Hematopoietic multipotent progenitor cell treated with erythropoietin and hydrocortisone succinate and interleukin-3 and kit ligand, for 15 days (in vitro differentiated cells): Measurements from ENCODE around the gene MUL1.
"Not testable (repeated sequence)": the region's sequence is repeated elsewhere in the genome, so short reads cannot be mapped to it uniquely, and the experiment has no call there.

Experiments
- DNase-seq: peaks from one replicate; pipeline ENCODE4 v3.0.0-alpha.2; 2015; ENCODE audit warnings: low spot score

Gene MUL1, protein sequence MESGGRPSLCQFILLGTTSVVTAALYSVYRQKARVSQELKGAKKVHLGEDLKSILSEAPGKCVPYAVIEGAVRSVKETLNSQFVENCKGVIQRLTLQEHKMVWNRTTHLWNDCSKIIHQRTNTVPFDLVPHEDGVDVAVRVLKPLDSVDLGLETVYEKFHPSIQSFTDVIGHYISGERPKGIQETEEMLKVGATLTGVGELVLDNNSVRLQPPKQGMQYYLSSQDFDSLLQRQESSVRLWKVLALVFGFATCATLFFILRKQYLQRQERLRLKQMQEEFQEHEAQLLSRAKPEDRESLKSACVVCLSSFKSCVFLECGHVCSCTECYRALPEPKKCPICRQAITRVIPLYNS

DNA sequence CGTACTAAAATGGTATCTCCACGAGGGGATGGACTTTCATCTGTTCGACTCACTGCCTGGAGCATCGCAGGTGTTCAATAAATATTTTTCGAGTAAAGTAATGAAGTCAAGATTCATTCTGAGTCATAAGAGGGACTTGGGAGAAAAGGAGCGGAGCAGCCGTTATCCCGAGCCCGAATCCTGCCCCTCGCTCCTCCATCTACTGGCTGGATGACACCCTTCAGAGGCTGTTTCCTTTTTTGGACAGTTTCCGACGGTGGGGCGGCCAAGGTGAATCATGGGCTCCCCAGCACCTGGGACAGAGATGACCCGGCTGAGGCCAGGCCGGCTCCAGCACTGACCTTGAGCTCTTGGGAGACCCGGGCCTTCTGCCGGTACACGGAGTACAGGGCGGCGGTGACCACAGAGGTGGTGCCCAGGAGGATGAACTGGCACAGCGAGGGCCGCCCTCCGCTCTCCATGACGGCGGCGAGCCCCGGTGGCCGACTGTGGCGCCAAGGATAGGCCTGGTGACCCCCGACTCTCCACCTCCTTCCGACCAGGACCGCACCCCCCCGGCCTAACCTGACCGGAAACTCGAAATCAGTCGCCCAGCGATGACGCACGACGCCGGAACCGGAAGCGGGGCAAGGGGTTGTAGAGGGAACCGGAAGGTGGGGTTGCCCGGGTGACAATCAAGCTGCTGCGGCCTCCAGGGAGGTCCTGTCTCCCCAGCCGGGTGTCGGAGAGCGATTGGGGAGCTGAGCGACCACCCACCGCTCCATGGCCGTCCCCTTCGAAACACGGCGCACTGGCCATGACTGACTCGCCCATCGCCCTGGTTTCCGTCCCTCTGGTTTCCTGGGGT lies at the start of gene MUL1:
MUL1 (minus strand) TSS at position 588 of the 847 bp plus-strand sequence; CDS start at position 461, 127 bp downstream.
- DNase-seq = peak; percentile 88

DNA sequence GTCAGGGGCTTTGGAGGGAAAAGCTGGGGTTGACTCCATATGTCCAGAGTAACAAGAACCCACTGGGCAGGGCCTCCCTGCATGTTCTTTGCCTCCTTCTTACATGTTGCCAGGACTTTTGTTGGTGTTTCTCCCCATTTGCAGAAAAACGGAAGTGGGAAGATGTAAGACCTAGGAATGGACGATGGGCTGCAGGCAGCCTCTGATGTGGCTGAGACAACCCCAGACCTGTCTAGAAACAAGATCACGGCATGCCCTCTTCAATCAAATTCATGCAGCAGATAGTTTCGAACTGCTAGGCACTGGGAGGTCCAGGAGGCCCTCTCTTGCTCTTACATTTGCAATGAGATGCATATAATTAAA lies 47.8 kb upstream of the MUL1 start:
- DNase-seq = no peak

DNA sequence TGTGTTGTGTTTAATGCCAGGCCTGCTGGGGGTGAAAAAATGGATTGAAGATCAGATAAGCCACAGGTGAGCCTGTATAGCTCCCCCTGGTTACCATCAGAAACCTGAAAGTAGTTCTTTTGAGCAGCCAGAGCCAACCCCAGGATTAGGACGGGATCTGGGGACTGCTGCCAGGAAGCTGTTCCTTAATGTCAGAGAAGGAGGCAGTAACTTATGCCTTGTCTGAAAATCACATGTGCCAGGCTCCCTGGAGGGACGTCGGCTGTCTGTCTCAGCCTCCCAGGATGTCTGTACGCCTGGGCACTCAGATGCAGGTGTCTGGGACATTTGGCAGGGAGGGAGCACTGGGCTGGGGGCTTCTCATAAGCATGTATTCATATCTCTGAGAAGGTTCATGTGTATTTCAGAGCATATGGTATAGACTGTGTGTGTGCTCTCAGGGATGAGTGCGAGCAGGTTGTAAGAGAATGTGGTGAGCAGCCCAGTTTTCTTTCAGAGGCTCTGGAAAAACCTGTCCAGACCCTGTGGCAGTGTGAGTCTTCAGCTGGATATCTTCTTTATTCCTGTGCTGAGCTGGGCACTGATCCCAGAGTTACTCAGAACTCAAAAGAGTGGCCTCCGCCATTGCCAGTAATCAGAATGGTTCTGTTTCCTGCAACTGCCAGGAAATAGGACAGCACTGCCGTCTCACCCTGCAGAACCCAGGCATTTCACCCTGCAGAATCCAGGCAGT lies 47.2 kb upstream of the MUL1 start:
- DNase-seq = no peak

DNA sequence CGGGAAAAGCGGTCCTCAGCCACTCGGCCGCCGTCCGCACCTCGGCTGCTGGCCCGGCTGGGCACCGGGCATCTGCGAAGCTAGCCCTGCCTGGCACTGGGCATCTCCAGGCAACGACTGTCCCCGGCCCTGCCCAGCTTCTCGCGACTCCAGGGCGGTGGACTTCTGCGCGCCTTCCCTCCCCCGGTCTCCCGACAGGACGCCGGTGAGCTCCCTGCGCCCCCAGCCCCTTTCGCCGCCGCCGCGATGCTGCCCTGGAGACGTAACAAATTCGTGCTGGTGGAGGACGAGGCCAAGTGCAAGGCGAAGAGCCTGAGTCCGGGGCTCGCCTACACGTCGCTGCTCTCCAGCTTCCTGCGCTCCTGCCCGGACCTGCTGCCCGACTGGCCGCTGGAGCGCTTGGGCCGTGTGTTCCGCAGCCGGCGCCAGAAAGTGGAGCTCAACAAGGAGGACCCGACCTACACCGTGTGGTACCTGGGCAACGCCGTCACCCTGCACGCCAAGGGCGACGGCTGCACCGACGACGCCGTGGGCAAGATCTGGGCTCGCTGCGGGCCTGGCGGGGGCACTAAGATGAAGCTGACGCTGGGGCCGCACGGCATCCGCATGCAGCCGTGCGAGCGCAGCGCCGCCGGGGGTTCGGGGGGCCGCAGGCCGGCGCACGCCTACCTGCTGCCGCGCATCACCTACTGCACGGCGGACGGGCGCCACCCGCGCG lies 44.9 kb upstream of the MUL1 start:
- no peak for DNase-seq

DNA sequence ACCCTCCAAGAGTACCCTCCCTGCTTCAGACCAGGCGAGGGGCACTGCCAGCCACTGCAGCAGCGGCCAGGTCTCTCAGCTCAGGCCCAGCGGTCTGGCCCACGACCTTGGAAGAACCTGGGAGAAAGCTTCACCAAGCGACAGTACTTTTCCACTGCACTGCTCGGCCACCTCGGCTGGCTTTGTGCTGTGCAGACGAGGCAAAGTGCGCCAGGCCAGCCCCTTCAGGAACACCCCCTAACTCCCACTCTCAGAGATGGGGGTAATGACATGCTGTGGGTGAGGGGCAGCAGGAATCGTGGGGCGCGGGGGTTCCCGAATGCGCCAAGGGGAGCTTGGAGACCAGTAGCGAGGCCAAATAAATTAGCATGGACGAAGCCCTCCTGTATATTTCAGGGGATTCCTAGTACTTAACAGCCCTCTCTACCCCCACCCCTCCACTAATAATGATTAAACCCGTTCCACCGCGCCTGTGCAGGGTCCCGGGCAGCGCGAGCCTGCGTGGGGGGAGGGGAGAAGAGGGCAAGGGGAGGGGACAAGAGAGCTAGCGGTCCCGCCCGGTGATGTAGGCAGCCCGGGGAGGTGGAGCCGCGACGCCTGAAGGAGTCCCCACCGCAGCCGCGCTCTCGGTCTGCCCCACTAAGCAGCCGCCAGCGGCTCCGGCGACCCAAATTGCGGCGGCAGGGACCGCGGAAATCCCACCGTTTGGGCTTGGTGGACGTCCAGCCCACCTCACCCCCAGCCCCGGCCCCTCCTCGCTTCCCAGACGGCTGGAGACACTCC lies 44.2 kb upstream of the MUL1 start, which contains the start of gene FAM43B:
FAM43B (plus strand) TSS at position 629 of the 783 bp plus-strand sequence. CDS start 401 bp downstream, outside the sequence.
- DNase-seq = no peak

DNA sequence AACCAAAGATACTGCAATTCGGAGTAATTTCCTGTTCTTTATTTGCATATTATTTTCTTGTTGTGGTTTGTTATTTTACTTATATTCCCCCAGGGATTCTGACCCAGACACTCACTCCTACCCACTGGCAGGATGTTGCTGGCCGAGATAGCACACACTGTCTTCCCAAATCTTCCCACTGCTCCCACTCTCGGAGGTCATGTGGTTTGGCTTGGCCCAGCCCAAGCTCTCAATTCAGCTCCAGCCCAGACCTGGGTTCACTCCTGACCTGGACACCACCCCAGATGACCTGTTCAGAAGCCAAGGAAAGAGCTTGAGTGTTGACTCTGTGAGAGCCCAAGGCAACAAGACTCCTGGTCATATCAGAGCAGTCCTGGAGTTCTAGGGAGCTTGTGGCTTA lies 43.2 kb upstream of the MUL1 start:
- no peak for DNase-seq

DNA sequence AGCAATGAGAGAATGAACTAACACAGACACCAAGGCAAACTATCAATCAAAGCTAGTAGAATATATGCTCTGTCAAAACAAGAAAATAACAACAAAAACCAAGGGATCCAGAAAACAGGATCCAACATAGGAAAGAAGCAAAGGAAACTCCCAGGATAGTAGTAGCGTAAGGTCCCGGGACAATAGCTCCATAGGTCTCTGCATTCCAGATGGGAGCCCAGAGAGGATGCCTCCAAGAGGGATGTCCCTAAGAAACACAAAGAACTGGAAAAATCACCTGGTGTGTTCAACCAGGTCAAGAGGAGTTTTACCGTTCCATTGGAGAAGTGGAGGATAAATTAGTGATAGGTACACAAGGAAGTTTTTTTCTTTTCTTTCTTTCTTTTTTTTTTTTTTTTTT lies 38.7 kb upstream of the MUL1 start:
- no peak for DNase-seq

DNA sequence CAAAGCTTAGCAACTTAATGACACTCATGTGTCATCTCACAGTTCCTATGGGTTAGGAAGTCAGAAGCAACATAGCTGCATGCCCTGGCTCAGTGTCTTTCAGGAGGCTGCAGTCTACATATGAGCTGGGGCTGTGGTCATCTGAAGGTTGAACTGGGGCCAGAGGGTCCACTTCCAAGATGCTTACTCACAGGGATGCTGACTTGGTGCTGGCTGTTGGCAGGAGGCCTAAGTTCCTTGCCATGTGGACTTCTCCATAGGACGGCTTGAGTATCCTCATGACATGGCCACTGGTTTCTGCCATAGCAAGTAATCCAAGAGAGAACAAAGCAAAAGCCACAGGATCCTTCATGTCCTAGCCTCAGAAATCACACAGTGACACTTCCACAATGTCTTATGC lies 32.3 kb upstream of the MUL1 start:
- DNase-seq = no peak

DNA sequence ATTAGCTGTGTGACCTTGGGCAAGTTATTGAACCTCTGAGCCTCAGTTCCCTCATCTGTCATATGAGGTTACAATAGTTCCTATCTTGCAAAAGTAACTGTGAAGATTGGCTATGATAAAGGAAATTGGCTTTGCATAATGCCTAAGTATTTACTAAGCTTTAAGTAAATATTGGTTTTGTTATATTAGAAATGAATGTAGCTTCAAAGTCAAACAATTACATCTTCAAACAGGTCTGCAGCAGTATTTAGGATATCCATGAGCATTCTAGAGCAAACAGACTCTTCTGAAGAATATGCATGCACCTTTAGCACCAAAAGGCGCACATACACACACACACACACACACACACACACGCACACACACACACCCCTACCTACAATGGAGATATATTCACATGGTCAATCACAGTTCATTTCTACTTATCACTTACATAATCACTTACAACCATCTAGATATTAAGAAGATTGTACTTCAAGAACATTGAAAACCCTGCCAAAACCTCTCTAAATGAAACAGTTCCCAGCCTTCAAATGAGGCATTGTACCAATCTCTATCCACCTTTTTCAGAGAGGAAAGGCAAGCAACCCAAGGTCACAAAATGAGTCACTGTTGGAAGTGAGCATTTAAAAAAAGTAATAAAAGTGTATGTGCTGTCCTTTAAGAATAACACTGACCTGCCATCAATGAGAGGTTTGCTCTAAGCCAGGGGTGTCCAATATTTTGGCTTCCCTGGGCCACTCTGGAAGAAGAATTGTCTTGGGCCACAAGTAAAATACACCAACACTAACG lies 31.0 kb upstream of the MUL1 start:
- no peak for DNase-seq

DNA sequence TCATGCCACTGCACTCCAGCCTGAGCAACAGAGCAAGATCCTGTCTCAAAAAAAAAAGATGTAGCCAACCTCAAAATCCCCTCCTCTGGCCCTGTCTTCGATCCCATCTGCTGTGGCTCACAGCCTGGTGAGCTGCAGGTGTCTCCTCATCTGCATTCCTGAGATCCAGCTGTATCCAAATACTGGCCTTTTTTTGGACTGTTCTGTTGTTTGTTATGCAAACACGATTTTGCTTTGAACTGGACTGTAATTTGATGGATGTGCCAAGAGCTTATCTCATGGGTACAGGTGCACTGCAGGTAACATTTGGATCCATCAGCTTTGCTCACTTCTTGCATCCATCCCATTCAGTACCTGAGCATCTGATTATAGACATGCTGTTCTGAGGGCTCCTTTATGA lies 30.3 kb upstream of the MUL1 start:
- no peak for DNase-seq

DNA sequence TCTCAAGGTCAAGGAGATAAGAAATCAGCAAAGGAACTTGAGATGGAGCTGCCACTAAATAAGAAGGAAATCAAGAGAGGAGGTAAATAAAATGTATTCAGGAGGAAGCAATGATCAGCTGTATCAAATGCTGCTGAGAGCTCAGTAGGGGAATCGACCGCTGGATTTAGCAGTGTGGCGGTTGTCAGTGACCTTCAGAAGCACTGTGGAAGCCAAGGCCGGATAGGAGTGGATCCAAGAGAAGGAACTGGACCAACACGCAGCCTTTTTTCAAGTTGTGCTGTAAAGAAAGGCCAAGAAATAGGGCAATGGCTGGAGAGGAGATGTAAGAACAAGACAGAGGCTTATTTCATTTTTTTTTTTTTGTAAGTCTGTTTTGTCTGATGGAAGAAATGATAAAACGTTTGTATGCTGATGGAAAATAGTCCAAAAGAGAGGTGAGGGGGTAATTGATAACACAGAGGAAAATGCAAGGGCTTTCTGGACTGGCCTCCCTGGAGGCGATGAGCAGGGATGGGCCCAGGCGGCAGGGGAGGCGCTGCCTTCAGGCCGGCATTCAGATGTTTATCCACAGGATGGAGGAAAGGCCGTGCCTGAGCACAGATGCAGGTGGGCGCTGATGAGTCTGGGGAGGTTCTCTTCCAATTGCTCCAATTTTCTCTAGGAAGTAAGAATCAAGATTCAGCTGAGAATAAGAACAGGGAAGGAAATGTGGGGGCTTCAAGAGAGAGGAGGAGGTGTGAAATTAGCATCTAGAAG lies 26.9 kb upstream of the MUL1 start:
- DNase-seq = no peak

DNA sequence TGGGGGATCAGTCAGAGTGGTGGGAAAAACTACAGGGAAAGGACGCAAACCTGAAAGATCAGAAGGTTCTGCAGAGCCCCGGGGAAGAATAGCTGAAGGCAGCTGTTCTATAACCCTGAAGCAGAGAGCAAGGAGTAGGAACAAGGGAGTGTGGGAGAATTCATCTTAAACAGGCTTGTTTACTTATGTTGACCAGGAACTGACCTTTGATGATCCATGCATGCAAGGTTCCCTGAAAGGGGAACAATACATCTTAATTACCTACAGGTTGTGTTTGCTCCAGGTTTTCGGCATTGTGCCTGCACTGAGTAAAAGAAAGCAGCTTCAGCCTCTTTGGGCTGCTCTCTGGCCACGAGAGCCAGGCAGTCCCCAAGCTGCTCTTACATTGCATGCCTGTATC lies 25.7 kb upstream of the MUL1 start:
- no peak for DNase-seq

DNA sequence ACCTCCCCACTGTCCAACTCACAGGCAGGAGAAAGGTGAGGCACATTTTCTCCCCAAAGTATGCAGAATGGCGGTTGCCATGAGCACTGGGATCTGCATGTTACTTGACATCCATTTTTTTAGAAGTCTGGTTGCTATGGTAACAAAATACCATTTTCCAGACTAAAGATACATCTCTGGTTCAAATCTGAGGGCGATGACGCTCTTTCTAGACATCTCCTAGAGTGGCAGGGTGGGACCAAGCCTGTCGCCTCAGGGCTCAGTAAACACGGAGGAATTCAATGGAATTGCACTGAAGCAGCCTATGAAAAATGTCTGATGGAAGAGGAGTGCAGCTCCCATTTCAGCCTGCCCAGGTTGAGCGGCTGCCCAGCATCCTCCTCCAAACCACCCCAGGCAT lies 22.9 kb upstream of the MUL1 start:
- DNase-seq = no peak

DNA sequence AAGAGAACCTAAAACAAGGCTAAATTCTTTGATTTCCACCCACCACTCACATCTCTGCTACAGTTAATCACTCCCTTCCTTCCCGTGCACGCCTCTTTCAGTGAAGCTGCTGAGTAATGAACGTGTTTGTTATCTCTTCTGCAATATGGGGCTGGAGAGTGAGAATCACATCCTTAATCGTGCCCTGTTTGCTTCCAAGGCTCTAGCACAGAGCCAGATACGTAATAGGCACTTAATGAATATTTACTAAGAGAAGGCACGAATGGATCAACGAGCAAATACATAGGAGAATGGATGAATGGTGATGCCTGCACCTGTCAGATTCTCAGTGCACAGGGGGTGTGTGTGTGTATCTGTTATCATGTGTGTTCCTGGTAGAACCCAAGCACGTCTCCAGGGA lies 22.4 kb upstream of the MUL1 start:
- no peak for DNase-seq

DNA sequence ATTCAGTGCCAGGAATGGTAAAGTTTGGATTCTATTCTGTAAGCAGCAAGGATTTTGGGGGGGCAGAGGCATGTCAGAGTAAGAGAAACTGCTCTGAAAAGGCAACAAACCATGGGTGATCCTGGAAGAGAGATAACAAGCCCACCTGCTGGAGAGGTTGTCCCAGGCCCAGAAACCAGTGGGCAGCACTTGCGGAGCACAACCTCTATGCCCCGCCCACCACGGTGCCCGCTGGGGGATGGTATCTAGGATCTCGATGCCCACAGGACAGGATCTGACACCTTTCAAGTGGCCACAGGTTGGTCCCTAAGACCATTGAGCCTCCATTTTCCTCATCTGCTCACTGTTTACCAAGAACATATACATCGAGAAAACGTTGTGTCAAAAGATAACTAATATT lies 20.3 kb upstream of the MUL1 start:
- no peak for DNase-seq

DNA sequence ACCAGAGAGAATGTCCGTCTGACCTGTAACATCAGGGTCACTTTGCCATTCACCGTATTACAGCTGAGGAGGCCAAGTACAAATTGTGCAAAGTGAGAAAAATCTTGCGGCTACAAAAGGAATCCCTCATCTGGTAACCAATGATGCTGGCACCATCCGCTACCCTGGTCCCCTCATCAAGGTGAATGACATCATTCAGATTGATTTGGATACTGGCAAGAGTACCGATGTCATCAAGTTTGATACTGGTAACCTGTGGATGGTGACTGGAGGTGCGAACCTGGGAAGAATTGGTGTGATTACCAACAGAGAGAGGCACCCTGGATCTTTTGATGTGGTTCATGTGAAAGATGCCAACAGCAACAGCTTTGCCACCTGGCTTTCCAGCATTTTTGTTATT lies 18.3 kb upstream of the MUL1 start:
- DNase-seq = no peak

DNA sequence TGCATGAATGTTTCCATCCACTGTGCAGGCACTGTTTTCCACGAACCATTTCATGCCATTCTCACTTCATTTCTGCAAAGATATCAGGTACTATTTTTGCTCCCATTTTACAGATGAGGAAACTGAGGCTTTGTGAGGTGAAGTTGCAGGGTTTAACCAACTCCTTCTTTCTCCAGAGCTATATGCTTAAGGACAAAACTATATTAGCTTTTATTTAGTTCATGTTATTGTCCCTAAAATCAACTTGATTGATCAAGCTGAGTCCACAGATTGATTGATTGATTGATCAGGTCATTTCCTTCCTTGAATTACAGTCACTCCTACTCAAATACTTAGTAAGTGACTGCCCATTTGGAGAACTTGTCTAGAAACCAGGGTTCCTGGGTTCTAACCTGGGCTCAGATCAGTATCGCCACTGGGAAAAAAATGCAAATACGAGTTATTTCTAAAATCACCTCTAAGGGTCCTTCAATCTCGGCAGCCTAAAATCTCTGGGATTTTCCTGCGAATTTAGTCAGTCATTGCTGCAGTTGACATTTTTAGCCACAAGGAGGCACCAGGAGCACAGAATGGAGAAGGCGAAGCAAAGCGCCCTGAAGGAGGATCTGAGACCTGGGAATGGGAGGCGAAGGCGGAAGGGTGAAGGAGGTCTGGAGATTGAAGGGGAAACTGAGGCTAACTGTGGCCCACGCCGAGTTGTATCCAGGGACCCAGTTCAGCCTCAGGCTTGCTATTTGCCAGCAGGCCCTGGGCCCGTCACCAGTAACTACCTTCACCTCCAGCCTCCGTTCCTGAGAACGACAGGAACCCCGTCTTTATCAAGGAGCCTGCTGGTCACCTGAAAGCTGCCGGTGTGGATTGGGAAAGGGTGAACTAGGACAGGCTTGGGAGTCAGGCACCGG lies 14.3 kb upstream of the MUL1 start:
- DNase-seq = peak; percentile 69

DNA sequence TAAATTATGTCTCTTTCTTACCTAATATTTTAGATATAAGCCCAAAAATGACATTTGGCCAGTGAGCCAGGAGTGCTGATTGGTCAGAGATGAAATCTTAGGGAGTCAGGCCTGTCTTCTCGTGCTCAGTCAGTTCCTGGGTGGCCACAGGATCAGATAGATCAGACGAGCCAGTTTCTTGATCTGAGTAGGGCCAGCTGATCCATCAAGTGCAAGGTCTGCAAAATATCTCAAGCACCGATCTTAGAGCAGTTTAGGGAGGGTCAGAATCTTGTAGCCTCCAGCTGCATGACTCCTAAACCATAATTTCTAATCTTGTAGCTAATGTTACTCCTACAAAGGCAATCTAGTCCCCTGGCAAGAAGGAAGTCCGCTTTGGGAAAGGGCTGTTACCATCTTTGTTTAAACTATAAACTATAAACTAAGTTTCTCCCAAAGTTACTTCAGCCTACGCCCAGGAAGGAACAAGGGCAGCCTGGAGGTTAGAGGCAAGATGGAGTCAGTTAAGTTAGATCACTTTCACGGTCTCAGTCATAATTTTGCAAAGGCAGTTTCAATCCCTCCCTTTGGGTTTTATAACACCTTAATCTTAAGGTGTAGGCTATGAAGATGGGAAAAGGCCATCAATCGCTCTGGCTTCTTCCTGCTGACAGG lies 11.8 kb upstream of the MUL1 start:
- not testable (repeated sequence) for DNase-seq
